NCI-H446 treated with DMSO at 0.1 percent for 48 hours (cell line): ENCODE results near the gene LRP5.
A peak's percentile ranks its signal among the peaks of the same experiment; 100 is the strongest.
"Not testable (repeated sequence)": the region's sequence is repeated elsewhere in the genome, so short reads cannot be mapped to it uniquely, and the experiment has no call there.

Experiments
- DNase-seq: peaks from one replicate; lab custom pipeline; 2025; lab: John Stamatoyannopoulos, UW

Gene LRP5

DNA sequence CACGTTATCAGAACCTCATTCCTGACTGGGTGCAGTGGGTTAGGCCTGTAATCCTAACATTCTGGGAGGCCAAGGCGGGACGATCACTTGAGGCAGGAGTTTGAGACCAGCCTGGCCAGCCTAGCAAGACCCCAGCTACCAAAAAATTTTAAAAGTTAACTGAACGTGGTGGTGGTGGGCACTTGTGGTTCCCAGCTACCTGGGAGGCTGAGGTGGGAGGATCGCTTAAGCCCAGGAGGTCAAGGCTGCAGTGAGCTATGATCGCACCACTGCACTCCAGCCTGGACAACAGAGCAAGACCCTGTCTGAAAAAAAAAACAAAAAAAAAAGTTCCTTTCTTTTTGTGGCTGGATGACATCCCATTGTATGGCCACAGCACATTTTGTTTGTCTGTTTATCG lies 80.4 kb downstream of the LRP5 start:
- no peak for DNase-seq

DNA sequence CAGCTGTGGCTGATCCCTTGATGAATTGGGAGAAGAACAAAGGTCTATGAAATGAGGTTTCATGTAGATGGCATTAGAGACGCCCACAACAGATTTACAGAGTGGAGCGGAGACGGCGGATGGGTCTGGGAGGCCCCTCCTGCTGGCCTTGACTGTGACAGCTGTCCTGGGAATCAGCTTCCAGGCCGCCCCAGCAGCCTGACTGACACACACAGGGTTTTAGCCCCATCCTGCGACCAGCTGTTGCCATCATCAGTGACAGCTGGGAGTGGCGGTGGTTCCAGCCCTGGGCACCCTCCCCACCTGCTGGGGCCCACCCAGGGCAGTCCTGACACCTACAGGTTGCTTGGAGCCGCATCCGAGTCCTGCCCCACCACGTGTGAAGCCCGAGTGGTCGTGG lies 84.1 kb downstream of the LRP5 start:
- no peak for DNase-seq

DNA sequence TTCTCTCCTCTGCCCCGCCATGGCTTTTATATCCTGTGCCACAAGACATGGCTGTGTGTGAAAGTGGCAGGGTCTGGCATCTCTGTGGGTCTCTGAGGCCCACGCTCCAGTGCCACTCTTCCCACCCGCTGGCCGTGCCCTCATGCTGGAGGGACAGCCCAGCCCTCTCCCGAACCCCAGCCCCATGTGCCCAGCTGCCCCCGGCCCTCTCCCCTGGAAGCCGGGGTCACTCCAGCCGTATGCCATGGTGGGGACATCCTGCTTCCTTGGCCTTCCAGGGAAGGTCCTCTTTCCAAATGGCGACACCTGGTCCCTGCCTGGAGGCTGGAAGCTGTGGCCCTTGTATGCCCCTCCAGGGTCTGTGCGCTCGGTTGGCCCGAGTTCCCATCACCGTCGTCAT lies 84.9 kb downstream of the LRP5 start:
- no peak for DNase-seq

- peak; percentile 19 for DNase-seq
These were observed 86.8 kb downstream of the LRP5 start for GRCh38 chr11:68398995-68399851.

DNA sequence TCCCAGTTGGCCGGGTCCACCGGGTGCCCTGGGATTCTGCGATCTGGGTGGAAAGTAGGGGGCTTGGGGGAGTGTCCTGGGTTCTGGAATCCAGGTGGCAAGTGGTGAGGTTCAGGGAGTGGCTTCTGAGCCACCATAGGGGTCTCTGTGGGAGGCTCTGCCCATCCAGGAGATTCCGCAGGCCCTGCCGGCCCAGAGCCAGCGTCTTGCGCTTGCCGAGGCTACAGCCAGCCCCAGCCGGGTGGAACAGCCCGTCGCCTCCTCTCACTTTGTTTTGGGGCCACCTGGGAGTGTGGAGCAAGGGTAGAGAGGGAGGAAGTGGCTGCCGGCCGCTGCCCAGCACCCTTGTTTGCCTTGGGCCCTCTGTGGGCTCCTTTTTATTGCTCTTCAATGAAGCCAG lies 87.5 kb downstream of the LRP5 start:
- DNase-seq = no peak

DNA sequence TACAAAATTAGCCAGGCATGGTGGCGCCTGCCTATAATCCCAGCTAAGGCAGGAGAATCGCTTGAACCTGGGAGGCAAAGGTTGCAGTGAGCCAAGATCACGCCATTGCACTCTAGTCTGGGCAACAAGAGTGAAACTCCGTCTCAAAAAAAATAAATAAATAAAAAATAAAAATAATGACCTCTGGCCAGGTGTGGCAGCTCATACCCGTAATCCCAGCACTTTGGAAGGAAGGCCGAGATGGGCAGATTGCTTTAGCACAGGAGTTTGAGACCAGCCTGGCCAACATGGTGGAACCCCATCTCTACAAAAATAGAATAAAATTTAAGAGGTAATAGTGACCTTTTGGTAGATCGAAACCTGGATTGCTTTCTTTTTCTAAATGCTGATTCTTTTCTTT lies 88.2 kb downstream of the LRP5 start:
- not testable (repeated sequence) for DNase-seq

GRCh38 chr11:68401856-68402255 lies 89.5 kb downstream of the LRP5 start:
- DNase-seq = no peak

DNA sequence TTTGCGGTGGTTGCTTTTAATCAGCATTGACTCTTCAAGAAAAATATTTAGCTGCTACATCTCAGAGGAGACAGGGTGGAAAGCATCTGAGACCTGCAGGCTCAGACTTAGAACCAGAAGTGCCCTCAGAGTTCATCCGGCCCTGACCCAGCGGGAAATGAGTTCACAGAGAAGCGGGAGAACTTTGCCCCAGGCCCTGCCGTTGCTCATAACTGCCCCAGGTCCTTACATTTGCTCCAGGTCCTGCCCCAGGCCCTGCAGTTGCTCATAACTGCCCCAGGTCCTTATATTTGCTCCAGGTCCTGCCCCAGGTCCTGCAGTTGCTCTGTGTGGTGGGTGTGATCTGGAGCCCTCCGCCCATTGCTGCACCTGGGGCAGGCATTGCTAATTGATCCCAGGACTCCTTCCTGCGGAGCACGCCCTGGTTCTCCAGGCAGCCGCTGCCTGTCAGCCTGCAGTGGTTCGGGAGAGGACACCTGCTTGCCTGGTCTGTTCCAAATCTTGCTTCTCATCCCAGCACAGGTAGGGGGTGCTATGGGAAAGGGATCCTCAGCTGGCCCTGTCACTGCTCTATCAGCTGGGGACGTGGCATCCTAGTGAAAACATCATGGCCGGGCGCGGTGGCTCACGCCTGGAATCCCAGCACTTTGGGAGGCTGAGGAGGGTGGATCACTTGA lies 90.1 kb downstream of the LRP5 start:
- DNase-seq = no peak

- DNase-seq = no peak
These were observed 91.0 kb downstream of the LRP5 start for GRCh38 chr11:68403424-68403823.

DNA sequence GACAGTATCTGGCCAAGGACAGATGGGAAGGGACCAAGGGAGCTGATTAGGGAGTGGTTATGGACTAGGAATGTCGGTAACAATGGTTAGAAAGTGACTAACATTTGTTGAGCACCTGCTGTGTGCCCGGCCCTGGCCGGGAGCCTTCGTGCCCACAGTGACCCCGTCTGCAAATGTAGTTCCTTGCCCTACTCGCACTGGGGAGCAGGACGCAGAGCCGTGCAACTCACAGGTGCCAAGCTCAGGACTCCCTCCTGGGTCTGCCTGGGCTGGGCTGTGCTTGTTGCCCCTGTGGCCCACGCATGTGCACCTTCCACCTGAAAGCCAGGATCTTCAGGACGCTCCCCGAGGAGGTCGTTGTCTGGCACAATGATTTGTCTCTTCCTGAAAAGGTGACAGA lies 91.4 kb downstream of the LRP5 start:
- DNase-seq = no peak

DNA sequence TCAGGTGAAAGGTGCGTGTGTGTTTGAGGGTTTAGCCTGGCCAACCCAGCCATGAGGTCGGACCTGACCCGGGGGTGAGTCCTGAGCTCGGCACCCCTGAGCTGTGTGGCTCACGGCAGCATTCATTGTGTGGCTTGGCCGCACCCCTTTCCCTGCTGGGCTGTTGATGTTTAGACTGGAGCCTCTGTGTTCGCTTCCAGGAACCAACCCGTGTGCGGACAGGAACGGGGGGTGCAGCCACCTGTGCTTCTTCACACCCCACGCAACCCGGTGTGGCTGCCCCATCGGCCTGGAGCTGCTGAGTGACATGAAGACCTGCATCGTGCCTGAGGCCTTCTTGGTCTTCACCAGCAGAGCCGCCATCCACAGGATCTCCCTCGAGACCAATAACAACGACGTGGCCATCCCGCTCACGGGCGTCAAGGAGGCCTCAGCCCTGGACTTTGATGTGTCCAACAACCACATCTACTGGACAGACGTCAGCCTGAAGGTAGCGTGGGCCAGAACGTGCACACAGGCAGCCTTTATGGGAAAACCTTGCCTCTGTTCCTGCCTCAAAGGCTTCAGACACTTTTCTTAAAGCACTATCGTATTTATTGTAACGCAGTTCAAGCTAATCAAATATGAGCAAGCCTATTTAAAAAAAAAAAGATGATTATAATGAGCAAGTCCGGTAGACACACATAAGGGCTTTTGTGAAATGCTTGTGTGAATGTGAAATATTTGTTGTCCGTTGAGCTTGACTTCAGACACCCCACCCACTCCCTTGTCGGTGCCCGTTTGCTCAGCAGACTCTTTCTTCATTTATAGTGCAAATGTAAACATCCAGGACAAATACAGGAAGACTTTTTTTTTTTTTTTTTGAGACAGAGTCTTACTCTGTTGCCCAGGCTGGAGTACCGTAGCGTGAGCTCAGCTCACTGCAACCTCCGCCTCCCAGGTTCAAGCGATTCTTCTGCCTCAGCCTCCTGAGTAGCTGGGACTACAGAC lies 94.2 kb downstream of the LRP5 start:
- DNase-seq = no peak

DNA sequence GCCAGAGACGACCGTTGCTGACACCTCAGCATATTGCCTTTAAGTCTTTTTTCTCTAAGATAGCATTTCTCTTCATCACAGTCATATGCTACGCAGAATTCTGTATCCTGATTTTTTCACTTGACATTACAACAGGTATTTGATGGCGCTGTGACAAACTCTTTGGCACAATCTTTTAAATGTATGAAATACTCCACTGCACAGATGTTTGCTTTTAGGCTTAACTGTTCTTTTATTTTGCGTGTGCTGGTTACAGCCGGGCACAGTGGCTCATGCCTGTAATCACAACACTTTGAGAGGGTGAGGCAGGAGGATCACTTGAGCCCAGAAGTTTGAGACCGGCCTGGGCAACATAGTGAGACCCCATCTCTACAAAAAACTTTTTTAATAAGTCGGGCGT lies 96.1 kb downstream of the LRP5 start:
- DNase-seq = no peak

GRCh38 chr11:68409748-68410344 lies 97.5 kb downstream of the LRP5 start:
- DNase-seq = no peak

GRCh38 chr11:68411501-68411991 lies 99.2 kb downstream of the LRP5 start:
- DNase-seq = no peak

DNA sequence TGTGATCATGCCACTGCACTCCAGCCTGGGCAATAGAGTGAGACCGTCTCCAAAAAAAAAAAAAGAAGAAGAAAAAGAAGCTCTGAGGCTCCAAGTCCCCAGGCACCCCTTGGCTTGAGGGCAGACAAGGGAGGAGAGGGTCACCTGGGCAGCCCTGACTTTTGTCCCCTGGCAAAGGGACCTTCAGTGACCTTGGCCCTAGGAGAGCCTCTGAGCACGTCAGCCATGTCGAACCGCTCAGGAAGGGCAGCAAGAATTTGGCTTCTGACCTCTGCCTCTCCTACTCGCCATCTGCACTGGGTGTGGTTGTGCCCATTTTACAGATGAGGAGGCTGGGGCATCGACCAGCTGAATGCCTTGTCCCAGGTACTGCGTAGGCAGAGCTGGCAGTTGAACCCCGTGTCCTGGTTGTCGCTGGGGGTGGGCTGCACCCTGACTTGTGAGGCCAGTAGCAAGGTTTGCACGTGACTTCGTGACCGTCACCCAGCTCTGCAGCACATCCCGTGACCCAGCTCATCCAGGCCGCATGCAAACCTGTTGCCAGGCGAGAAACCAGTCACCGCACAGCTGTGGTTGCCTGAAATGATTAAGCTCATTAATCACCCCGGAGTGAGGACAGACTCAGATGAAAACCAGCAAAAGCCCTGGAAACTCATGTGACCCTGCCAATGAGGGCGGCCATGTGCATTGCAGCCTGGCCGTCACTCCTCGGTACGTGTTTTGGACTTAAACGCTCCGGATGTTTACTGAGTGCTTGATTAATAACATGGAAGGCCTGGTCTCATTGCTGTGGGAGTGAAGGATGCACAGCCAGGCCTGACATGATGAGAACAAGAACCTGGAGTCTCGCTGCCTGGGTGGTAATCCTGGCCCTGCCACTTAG lies 100.4 kb downstream of the LRP5 start:
- no peak for DNase-seq

GRCh38 chr11:68413591-68413999 lies 101.2 kb downstream of the LRP5 start:
- DNase-seq = no peak

- DNase-seq = no peak
These were observed 102.3 kb downstream of the LRP5 start for GRCh38 chr11:68414496-68415221.

- no peak for DNase-seq
These were observed 103.7 kb downstream of the LRP5 start for GRCh38 chr11:68416070-68416578.

DNA sequence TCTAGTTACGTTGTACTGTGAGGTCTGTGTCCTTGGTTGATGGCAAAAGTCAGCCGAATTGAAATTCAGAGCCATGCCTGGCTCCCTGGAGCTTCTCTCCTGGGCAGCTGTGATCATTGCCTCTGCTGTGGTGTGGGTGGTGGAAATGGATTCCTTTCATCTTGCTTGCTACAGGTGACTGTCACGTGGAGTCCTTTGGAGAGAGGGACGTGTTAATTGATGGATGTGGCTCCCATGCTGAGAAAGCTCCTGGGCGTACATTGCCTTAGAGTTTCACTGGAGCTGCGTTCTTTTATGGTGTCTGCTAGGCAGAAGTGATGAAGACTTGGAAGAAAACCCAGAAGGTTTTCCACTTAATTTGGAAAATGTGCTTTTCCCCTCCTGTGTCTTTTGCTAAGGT lies 106.3 kb downstream of the LRP5 start:
- no peak for DNase-seq

DNA sequence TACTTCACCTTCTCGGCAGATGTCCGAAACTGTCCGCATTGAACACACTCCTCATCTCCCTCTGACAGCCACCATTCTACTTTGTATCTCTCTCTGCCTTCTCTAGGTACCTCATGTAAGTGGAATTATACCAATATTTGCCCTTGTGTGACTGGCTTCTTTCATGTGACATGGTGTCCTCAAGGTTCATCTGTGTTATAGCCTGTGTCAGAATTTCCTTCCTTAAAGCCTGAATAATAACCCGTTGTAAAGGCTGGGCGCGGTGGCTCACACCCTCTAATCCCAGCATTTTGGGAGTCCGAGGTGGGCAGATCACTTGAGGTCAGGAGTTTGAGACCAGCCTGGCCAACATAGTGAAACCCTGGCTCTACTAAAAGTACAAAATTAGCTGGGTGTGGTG lies 107.8 kb downstream of the LRP5 start:
- DNase-seq = no peak
